Tibial nerve (tissue), 4 donors: Measurements from ENCODE around the gene HPSE2. TPM values are rescaled to one million over a fixed set of nuclear protein-coding genes. Genes with fewer than 3 reads are reported as not detected.

ENCODE experiments used
- DNase-seq, 2 donors: peaks; one replicate each; pipeline ENCODE4 v3.0.0-alpha.2; 2019; ENCODE audit warnings: low spot score in 2 of 2
- H3K27ac ChIP-seq, 4 donors: fragments of 200-600 bp; sonication (generic) in 3 of 4; one replicate each; pipeline ENCODE4 v1.5.1; 2017 to 2019; ENCODE audit warnings: mild to moderate bottlenecking in 1 of 4
- H3K27me3 ChIP-seq, 2 donors: fragments of 200-600 bp; sonication (generic) in 1 of 2; one replicate each; pipeline versions ENCODE4 v1.5.1 to v1.6.0; 2017 to 2019
- H3K36me3 ChIP-seq, 3 donors: fragments of 200-600 bp; sonication (generic); one replicate each; pipeline ENCODE4 v1.5.1; 2018 to 2019
- H3K4me1 ChIP-seq, 4 donors: fragments of 200-600 bp; sonication (generic) in 3 of 4; one replicate each; pipeline ENCODE4 v1.5.1; 2017 to 2019
- H3K4me3 ChIP-seq, 4 donors: fragments of 200-600 bp; sonication (generic) in 3 of 4; one replicate each; pipeline ENCODE4 v1.5.1; 2017 to 2019; ENCODE audit warnings: mild to moderate bottlenecking in 1 of 4, moderate library complexity in 1 of 4
- H3K9me3 ChIP-seq, 4 donors: fragments of 200-600 bp; sonication (generic) in 3 of 4; one replicate each; pipeline ENCODE4 v1.5.1; 2017 to 2019
- EP300 ChIP-seq, 2 donors: sonication (generic); formaldehyde crosslinking; IDR thresholded peaks; one replicate each; pipeline ENCODE4 v1.6.1; 2017; ENCODE audit warnings: antibody characterized with exemption in 2 of 2, mild to moderate bottlenecking in 1 of 2
- POLR2A ChIP-seq, 2 donors: fragments of 450-650 bp; IDR thresholded peaks; one replicate each; pipeline ENCODE4 v1.6.1; 2017; ENCODE audit warnings: antibody characterized with exemption in 2 of 2, mild to moderate bottlenecking in 2 of 2, moderate library complexity in 2 of 2
- WGBS, 2 donors: methylation state at CpG; one replicate each; pipeline ENCODE4 v1.1.5; 2018; 5-methylcytosine and 5-hydroxymethylcytosine counted together
- total RNA-seq, 4 donors: library from RNA; depleted of rRNA; stranded (reverse); fragments of >200 nt; gene quantifications; one replicate each; pipeline ENCODE4 v1.1.0, GENCODE V29; 2016
- TF ChIP-seq, protein P1 (sequence below), 5 experiments: fragments of 200-600 bp in 3 of 5; fragments of 450-650 bp in 2 of 5; sonication (generic) in 3 of 5; IDR thresholded peaks; one replicate each; pipeline ENCODE4 v1.5.1; 2016 to 2019; ENCODE audit warnings: antibody characterized with exemption in 5 of 5, mild to moderate bottlenecking in 3 of 5, moderate library complexity in 2 of 5

HPSE2 gene
- total RNA-seq, 4 donors from 2014 or later, result 0.63 TPM; not detected in 3

GRCh38 chr10:98642281-98642680 lies 593.4 kb downstream of the HPSE2 start:
- no peak overlapping the region for H3K27ac ChIP-seq
- no peak for DNase-seq
- H3K4me3 ChIP-seq, result no peak overlapping the region
- no peaks in the 10 kb centered on the region for H3K4me1 ChIP-seq
- 90 to 93% methylated on average over 2 of the region's 2 CpGs for WGBS, 2 donors
- TF ChIP-seq EP300 (IDR thresholded peaks at IDR 0.05) (no peak), POLR2A (IDR thresholded peaks at IDR 0.05) (no peak)
- TF ChIP-seq, protein P1, sequence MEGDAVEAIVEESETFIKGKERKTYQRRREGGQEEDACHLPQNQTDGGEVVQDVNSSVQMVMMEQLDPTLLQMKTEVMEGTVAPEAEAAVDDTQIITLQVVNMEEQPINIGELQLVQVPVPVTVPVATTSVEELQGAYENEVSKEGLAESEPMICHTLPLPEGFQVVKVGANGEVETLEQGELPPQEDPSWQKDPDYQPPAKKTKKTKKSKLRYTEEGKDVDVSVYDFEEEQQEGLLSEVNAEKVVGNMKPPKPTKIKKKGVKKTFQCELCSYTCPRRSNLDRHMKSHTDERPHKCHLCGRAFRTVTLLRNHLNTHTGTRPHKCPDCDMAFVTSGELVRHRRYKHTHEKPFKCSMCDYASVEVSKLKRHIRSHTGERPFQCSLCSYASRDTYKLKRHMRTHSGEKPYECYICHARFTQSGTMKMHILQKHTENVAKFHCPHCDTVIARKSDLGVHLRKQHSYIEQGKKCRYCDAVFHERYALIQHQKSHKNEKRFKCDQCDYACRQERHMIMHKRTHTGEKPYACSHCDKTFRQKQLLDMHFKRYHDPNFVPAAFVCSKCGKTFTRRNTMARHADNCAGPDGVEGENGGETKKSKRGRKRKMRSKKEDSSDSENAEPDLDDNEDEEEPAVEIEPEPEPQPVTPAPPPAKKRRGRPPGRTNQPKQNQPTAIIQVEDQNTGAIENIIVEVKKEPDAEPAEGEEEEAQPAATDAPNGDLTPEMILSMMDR (IDR thresholded peaks at IDR 0.05), result no peak
- H3K36me3 ChIP-seq, result no peaks in the 10 kb centered on the region
- H3K9me3 ChIP-seq, result no peaks in the 10 kb centered on the region
- H3K27me3 ChIP-seq, result no peaks in the 10 kb centered on the region

- no peak for DNase-seq
- 80 to 81% methylated on average over 5 of the region's 5 CpGs for whole genome bisulfite sequencing, 2 donors
- no peak for TF ChIP-seq EP300 (IDR thresholded peaks at IDR 0.05)
- TF ChIP-seq, protein P1 (IDR thresholded peaks at IDR 0.05), result no peak
- no peak for TF ChIP-seq POLR2A (IDR thresholded peaks at IDR 0.05)
- Histone ChIP-seq H3K36me3 (no peaks in the 10 kb centered on the region), H3K27me3 (no peaks in the 10 kb centered on the region), H3K4me1 (no peaks in the 10 kb centered on the region), H3K9me3 (no peaks in the 10 kb centered on the region), H3K4me3 (no peak overlapping the region), H3K27ac (no peak overlapping the region)
Measured at GRCh38 chr10:98638920-98639319, 596.7 kb downstream of the HPSE2 start.

DNA sequence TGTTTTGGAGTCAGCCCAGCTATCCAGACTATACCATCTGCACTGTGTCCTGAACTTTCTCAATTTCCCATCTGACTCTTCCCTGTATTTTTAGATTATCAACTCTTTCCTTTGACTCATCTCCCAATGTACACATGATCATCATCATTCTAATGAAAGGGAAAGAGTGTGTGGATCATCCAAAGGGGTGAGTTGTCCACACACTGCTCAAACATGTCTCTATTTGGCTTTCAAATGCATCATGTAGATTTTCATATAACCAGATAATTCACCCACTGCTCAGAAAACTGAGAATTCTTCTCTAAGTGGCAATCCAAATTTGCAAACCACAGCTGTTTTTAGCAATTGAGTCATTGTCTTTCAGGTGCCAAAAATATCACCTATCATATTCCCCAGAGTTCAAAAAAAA lies 598.7 kb downstream of the HPSE2 start:
- Histone ChIP-seq H3K27ac (no peak overlapping the region), H3K36me3 (no peaks in the 10 kb centered on the region), H3K27me3 (no peaks in the 10 kb centered on the region), H3K4me1 (no peaks in the 10 kb centered on the region), H3K9me3 (no peaks in the 10 kb centered on the region), H3K4me3 (no peak overlapping the region)
- TF ChIP-seq EP300 (IDR thresholded peaks at IDR 0.05) (no peak), POLR2A (IDR thresholded peaks at IDR 0.05) (no peak)
- TF ChIP-seq, protein P1 (IDR thresholded peaks at IDR 0.05), result no peak
- no peak for DNase-seq

DNA sequence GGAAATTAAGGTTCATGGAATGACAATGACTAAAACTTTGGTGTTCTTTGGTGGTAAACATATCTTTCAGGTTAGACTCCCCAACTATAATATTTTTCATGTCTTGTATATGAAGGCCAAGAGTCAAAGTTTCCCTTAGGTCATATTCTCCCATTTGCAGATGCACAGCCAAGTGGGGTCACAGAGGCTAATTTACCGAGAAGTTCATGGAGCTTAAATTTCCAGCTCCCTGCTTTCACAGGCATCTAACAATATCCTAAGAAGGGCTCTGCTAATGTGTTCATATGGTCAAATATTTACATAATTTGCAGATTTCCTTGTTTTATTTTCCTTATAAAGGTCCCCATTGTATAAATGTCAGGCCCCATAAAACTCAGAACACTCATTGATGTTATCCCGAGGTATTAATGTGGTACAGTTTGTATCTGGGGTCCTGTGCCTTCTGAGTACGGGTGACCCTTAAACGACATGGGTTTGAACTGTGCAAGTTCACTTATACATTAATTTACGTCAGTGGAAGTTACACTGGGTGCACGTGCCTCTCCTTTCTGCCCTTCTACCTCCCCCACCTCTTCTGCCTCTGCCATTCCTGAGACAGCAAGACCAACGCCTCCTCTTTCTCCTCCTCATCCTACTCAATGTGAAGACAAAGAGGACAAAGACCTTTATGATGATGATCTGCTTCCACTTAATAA lies 603.0 kb downstream of the HPSE2 start:
- Histone ChIP-seq H3K4me1 (no peaks in the 10 kb centered on the region), H3K36me3 (no peaks in the 10 kb centered on the region), H3K27ac (no peak overlapping the region), H3K4me3 (no peak overlapping the region), H3K27me3 (no peaks in the 10 kb centered on the region), H3K9me3 (no peaks in the 10 kb centered on the region)
- no peak for TF ChIP-seq POLR2A (IDR thresholded peaks at IDR 0.05)
- no peak for TF ChIP-seq EP300 (IDR thresholded peaks at IDR 0.05)
- TF ChIP-seq, protein P1 (IDR thresholded peaks at IDR 0.05), result no peak
- WGBS, 2 donors, result 22 to 32% methylated on average over 7 of the region's 7 CpGs
- no peak for DNase-seq

DNA sequence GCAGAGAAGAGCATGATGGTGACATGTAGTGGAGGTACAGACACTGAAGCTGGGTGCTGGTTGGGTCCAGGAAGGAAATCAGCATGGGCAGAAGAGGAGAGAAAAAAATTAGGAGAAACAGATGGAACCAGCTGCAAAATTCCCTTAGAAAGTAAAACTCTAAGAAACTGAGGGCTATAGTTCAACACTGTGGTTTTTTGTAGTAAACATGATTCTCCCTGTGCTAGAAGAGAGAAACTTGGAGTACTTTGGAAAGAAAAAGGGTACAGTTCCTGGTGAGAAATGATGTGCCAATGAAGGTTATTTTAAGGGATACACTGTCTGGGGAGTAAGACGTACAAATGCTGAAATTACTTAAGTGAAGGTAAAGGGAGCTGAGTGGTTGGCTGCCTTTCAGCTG lies 607.4 kb downstream of the HPSE2 start:
- 43 to 66% methylated on average over 1 of the region's 1 CpG for WGBS, 2 donors
- Histone ChIP-seq H3K27me3 (no peaks in the 10 kb centered on the region), H3K36me3 (no peaks in the 10 kb centered on the region), H3K27ac (no peak overlapping the region), H3K4me1 (no peaks in the 10 kb centered on the region), H3K9me3 (no peaks in the 10 kb centered on the region), H3K4me3 (no peak overlapping the region)
- no peak for TF ChIP-seq EP300 (IDR thresholded peaks at IDR 0.05)
- TF ChIP-seq, protein P1 (IDR thresholded peaks at IDR 0.05), result no peak
- no peak for TF ChIP-seq POLR2A (IDR thresholded peaks at IDR 0.05)
- DNase-seq, result no peak
